Bronchial epithelial cell (primary cell): ENCODE measurements around the gene UPB1. TPM values are rescaled to one million over a fixed set of nuclear protein-coding genes. Genes with fewer than 3 reads are reported as not detected.
A peak's percentile ranks its signal among the peaks of the same experiment; 100 is the strongest.

Experiments
- DNase-seq: peaks from one replicate; pipeline ENCODE4 v3.0.0-alpha.2; 2010; ENCODE audit warnings: low read depth
- FAIRE-seq: peaks from 2 replicates; lab custom pipeline; 2011; peaks lifted over from hg19 to GRCh38; lab: Jason Lieb, UNC
- H3K27me3 ChIP-seq: 2 replicates; pipeline ENCODE4 v1.5.1; 2011; ENCODE audit warnings: low read length; ENCODE audit not compliant: control insufficient read depth, insufficient read depth
- H3K36me3 ChIP-seq: 2 replicates; pipeline ENCODE4 v1.5.1; 2011; ENCODE audit warnings: low read length; ENCODE audit not compliant: control insufficient read depth, insufficient read depth
- H3K4me3 ChIP-seq: 2 replicates; pipeline ENCODE4 v1.5.1; 2011; ENCODE audit warnings: mild to moderate bottlenecking, low read depth, low read length, control low read depth
- CTCF ChIP-seq: IDR thresholded peaks from 2 replicates; pipeline ENCODE4 v1.5.1; 2011; ENCODE audit warnings: mild to moderate bottlenecking, moderate library complexity, low read length, control low read depth, inconsistent platforms; ENCODE audit not compliant: insufficient read depth, severe bottlenecking
- total RNA-seq: library from RNA; depleted of rRNA; stranded (reverse); fragments of >200 nt; gene quantifications from 2 replicates; pipeline ENCODE4 v1.2.1, GENCODE V29; 2014

Gene UPB1
- total RNA-seq, 1 donor from 2014 or later, result not detected

GRCh38 chr22:24553597-24554312, 58.6 kb downstream of the UPB1 start:
- Histone ChIP-seq H3K4me3 (peak overlapping the region; percentile 90), H3K36me3 (peaks cover 15% of the 10 kb centered on the region), H3K27me3 (no peaks in the 10 kb centered on the region)
- FAIRE-seq, result peak; percentile 64
- no peak for DNase-seq
- TF ChIP-seq CTCF, result no peak

- Histone ChIP-seq H3K36me3 (peaks cover 16% of the 10 kb centered on the region), H3K4me3 (peak within 1 kb of the TSS; percentile 90), H3K27me3 (no peaks in the 10 kb centered on the region)
- no peak for FAIRE-seq
- TF ChIP-seq CTCF, result no peak
- peak; percentile 18 for DNase-seq
Measured at GRCh38 chr22:24554313-24555164, 59.4 kb downstream of the UPB1 start, which contains the start of gene GUCD1. Gene GUCD1, minus strand, starts transcription at chr22:24555138. Its CDS starts 147 bp downstream, at chr22:24554991.

GRCh38 chr22:24555165-24556039, 60.3 kb downstream of the UPB1 start, which contains the start of gene SNRPD3:
Gene SNRPD3, plus strand, starts transcription at chr22:24555999. Its CDS starts 1,676 bp downstream, at chr22:24557675.
- DNase-seq, result peak; percentile 92
- Histone ChIP-seq H3K27me3 (no peaks in the 10 kb centered on the region), H3K4me3 (peak within 1 kb of the TSS; percentile 90), H3K36me3 (peaks cover 14% of the 10 kb centered on the region)
- no peak for TF ChIP-seq CTCF
- no peak for FAIRE-seq

GRCh38 chr22:24559471-24559870, 64.3 kb downstream of the UPB1 start:
- H3K27me3 ChIP-seq, result no peaks in the 10 kb centered on the region
- no peak for DNase-seq
- TF ChIP-seq CTCF, result no peak
- no peak overlapping the region for H3K4me3 ChIP-seq
- no peak for FAIRE-seq
- H3K36me3 ChIP-seq, result peaks cover 12% of the 10 kb centered on the region

- Histone ChIP-seq H3K27me3 (no peaks in the 10 kb centered on the region), H3K36me3 (peaks cover 18% of the 10 kb centered on the region), H3K4me3 (no peak overlapping the region)
- DNase-seq (no peak), FAIRE-seq (no peak)
- no peak for TF ChIP-seq CTCF
Measured at GRCh38 chr22:24563246-24563645, 68.1 kb downstream of the UPB1 start.
